BJ (cell line): ENCODE data around the gene ADGRL2. TPM values are rescaled to one million over a fixed set of nuclear protein-coding genes. Genes with fewer than 3 reads are reported as not detected.

Source experiments
- CTCF ChIA-PET: fragments of 350-600 bp; formaldehyde crosslinking; extraction: SDS; loops from one replicate; lab custom pipeline; 2021; ENCODE audit warnings: antibody characterized with exemption, inconsistent platforms; lab: Yijun Ruan, JAX
- POLR2A ChIA-PET: fragments of 300-600 bp; sonication (Branson Sonifier 250); formaldehyde crosslinking; extraction: SDS; loops from one replicate; lab custom pipeline; 2021; ENCODE audit warnings: antibody characterized with exemption; lab: Charles Lee
- DNase-seq: peaks from one replicate; pipeline ENCODE4 v3.0.0-alpha.2; 2011; ENCODE audit warnings: low read depth
- H3K27me3 ChIP-seq: 2 replicates; pipeline ENCODE4 v1.6.0; 2011; ENCODE audit warnings: low read length; ENCODE audit not compliant: control insufficient read depth, insufficient read depth
- H3K36me3 ChIP-seq: 2 replicates; pipeline ENCODE4 v1.5.1; 2011; ENCODE audit warnings: low read length; ENCODE audit not compliant: control insufficient read depth, insufficient read depth
- H3K4me3 ChIP-seq: 2 replicates; pipeline ENCODE4 v1.5.1; 2011; ENCODE audit warnings: low read depth, mild to moderate bottlenecking, control low read depth, low read length
- CTCF ChIP-seq: IDR thresholded peaks from 2 replicates; pipeline ENCODE4 v1.5.1; 2011; ENCODE audit warnings: low read depth, mild to moderate bottlenecking, control low read depth, inconsistent platforms, low read length, moderate library complexity; ENCODE audit not compliant: insufficient read depth
- polyA plus RNA-seq: library from polyadenylated mRNA; depleted of rRNA; stranded (reverse); fragments of >200 nt; gene quantifications from 2 replicates; pipeline ENCODE4 v1.2.3, GENCODE V29; 2011

Gene ADGRL2
- polyA plus RNA-seq, 1 experiment = 18.1 TPM

GRCh38 chr1:81812712-81813111 is 12.0 kb downstream of the ADGRL2 start:
- no peak for TF ChIP-seq CTCF
- CTCF ChIA-PET = interaction anchor here (1.4 kb wide), 1 partner anchor 263 kb away, joined by 3 read pairs; no protein-coding TSS in a partner anchor
- Histone ChIP-seq H3K27me3 (no peaks in the 10 kb centered on the region), H3K4me3 (no peak overlapping the region), H3K36me3 (no peaks in the 10 kb centered on the region)
- POLR2A ChIA-PET = no interaction called here
- no peak for DNase-seq

GRCh38 chr1:81813691-81814090 is 13.0 kb downstream of the ADGRL2 start:
- no peak overlapping the region for H3K4me3 ChIP-seq
- ChIA-PET POLR2A (no interaction called here), CTCF (interaction anchor here (1.4 kb wide), 1 partner anchor 264 kb away, joined by 3 read pairs; no protein-coding TSS in a partner anchor)
- no peaks in the 10 kb centered on the region for H3K27me3 ChIP-seq
- no peak for TF ChIP-seq CTCF
- no peak for DNase-seq
- H3K36me3 ChIP-seq = no peaks in the 10 kb centered on the region

- no peak for DNase-seq
- ChIA-PET CTCF (interaction anchor here (0.9 kb wide), 1 partner anchor 19 kb away, joined by 3 read pairs; no protein-coding TSS in a partner anchor), POLR2A (no interaction called here)
- no peak for TF ChIP-seq CTCF
- Histone ChIP-seq H3K27me3 (no peaks in the 10 kb centered on the region), H3K4me3 (no peak overlapping the region), H3K36me3 (no peaks in the 10 kb centered on the region)
These were observed 18.9 kb downstream of the ADGRL2 start for GRCh38 chr1:81819613-81820012.

- no peak for TF ChIP-seq CTCF
- H3K27me3 ChIP-seq = no peaks in the 10 kb centered on the region
- no peak overlapping the region for H3K4me3 ChIP-seq
- DNase-seq = no peak
- H3K36me3 ChIP-seq = no peaks in the 10 kb centered on the region
- ChIA-PET POLR2A (no interaction called here), CTCF (no interaction called here)
These were observed 20.0 kb downstream of the ADGRL2 start for GRCh38 chr1:81820765-81821164.

GRCh38 chr1:81823082-81823481 is 22.3 kb downstream of the ADGRL2 start:
- CTCF ChIA-PET = no interaction called here

More at GRCh38 chr1:81823082-81823481, 22.3 kb downstream of the ADGRL2 start:
- Histone ChIP-seq H3K27me3 (no peaks in the 10 kb centered on the region), H3K36me3 (no peaks in the 10 kb centered on the region), H3K4me3 (no peak overlapping the region)
- no peak for DNase-seq
- POLR2A ChIA-PET = interaction anchor here (0.6 kb wide), 1 partner anchor 141 kb away, joined by 12 read pairs; no protein-coding TSS in a partner anchor
- no peak for TF ChIP-seq CTCF
